Stimulated activated CD4-positive, alpha-beta T cell treated with anti-CD3 and anti-CD28 coated beads, Interleukin-15, amount 100 ng/mL, for 24 hours (primary cell): Measurements from ENCODE around the gene NSMF.
"Not testable (repeated sequence)": the region's sequence is repeated elsewhere in the genome, so short reads cannot be mapped to it uniquely, and the experiment has no call there.

ENCODE experiments used
- DNase-seq: peaks from one replicate; pipeline ENCODE4 v3.0.0-alpha.2; 2020

The NSMF gene

DNA sequence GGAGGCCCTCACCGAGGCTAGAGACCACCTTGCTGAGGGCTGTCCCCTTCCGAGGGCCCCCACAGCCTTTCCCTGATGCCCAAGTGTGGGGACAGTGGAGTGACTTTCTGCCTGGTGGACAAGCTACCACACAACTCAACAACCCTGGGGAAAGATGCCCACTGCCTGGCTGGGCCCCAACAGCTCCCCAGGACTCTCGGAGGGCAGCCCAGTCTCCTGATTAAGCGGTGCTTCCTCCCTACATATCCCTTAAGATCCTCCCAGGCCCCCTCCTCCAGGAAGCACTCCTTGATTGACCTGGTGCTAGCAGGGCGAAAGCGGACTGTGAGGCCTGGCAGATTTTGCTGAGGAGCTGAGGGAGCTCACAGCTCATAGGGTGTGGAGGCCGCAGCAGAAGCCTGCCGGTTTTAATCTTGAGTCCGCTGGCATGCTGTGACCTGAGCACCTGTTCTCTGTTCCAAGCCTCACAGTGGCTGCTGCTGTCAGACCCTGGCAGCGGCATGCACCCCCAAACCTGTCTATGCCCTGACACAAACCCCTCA lies 2.2 kb downstream of the NSMF start:
- DNase-seq, result no peak

DNA sequence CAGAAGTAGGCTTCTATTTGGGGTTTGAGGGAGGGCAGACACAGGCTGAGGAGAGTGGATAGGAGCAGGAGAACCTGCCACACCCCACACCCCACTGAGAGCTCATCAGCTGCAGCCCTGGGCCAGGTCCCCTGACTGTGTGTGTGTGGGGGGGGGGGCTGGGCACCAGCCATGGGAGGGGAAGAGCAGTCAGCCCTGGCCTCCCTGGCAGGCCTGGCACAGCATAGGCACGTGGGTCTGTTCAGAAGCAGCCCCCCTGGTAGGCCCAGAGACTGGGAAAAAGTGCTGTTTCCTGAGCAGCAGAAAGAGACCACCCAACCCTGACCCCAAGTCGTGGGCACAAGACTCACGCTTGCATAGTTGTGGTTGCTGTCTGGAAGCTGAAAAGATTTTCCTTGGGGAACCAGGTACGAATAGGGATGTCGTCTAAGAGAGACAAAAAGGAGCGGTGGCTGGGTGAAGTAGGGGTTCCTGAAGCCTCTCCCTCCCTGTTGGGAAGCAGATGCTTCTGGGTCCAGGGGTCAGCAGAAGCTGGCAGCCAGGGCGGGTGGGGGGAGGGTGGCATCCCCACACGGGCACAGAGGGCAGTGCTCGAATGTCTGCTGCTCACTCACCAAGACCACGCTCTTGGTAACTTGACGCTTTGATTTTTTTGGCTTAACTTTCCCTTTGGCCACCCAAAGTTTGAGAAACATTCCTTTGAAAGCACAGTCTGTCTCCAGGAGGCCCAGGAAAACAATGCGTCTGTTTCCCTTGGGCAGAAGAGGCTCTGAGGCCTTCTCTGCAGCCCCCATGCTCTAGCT lies 2.9 kb downstream of the NSMF start:
- DNase-seq, result no peak

DNA sequence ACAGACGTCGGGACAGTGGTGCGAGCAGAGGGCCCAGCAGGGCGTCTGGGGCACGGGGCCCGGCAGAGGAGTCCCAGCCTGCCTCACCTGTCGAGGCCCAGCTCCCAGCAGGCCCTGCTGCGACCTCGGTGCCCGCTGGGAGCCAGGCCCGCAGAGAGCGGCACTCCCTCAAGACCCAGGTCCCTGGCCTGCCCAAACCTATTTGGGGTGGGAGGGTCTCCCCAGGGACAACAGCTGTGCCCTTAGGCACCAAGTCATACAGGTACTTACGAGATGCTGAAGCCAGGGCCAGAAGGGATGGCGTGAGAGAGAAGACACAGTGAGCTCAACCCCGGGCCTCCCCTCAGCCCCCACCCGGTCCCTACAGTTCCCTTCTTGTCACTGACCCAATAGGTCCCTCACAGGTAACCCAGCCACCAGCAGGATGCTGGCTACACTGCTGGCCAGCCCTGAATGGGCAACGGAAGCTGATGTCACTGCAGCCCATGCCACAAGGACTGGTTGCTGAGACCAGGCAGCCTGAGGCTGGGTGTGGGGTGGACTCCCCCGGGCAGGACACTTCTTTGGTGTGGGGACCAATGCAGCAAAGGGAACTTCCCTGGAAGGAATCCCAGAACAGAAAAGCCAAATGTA lies 3.7 kb downstream of the NSMF start:
- no peak for DNase-seq

DNA sequence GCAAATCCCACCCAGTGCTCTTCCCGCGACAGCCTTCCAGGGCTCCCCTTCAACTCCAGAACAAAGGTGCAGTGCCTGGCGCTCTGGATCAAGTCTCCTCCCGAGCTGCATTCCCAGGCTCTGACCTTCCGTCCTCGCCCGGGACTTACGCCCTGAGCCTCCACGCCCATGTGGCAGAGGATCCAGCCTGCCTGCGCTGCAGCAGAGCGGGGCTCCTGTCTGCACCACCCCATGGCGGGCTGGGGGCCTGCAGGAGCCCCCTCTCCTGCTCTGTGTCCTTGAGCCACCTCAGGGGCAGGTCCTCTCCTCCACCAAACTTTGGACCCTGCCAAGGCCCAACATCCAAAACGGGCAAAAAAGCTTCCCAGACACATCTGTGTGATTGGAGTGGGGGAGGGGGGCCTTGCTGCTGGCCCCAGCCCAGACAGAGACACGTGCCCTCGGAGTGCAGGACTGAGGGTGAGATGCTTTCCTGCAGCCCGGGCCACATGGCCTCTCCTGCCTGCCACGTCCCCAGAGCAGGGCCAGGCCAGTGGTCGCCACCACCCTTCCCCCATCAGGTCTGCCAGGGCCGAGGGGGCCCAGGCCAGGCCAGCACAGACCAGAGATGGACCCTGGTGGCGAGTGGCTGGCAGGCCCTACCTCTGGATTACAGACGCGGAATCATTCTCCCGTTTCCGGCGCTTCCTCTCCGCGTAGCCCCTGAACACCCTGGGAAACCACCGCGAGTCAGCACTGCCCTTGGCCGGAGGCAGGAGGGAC lies 4.4 kb downstream of the NSMF start:
- no peak for DNase-seq

DNA sequence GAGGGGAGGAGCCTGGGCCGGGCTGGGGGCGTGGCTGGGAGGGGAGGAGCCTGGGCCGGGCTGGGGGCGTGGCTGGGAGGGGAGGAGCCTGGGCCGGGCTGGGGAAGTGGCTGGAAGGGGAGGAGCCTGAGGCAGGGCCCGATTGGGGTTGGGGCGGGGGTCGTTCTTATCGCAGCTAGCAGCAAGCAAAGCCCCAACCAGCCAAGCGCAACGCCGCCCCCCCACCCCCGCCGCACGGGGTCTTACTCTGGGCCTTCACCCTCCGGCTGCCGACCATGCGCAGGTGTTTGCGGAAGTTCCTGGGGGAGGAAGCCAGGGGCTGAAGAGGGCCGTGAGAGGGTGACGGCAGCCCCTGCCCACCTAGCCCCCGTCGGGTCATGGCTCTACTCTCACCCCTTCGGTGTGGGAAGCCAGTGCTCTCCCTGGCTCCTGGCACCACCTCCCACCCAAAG lies 5.0 kb downstream of the NSMF start:
- peak; percentile 51 for DNase-seq

DNA sequence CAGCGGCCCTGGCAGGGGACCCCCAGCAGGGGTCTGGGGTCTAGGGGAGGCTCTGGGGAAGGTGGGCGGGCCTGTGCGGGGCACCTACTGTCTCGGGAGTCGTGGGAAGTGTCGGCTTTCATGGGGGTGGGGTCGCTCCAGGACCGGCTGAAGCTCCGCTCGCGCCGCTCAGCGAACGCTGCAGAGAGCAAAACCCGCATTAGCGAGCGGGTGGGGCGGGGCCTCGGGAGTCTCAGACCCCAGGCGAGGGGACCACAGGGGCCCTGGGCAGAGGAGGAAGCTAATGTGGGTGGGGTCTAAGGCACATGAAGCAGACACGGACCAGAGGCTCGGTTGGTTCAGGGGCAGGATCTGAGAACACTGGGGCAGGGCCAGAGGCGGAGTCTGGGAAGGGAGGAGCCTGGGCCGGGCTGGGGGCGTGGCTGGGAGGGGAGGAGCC lies 5.5 kb downstream of the NSMF start:
- DNase-seq, result peak; percentile 68

DNA sequence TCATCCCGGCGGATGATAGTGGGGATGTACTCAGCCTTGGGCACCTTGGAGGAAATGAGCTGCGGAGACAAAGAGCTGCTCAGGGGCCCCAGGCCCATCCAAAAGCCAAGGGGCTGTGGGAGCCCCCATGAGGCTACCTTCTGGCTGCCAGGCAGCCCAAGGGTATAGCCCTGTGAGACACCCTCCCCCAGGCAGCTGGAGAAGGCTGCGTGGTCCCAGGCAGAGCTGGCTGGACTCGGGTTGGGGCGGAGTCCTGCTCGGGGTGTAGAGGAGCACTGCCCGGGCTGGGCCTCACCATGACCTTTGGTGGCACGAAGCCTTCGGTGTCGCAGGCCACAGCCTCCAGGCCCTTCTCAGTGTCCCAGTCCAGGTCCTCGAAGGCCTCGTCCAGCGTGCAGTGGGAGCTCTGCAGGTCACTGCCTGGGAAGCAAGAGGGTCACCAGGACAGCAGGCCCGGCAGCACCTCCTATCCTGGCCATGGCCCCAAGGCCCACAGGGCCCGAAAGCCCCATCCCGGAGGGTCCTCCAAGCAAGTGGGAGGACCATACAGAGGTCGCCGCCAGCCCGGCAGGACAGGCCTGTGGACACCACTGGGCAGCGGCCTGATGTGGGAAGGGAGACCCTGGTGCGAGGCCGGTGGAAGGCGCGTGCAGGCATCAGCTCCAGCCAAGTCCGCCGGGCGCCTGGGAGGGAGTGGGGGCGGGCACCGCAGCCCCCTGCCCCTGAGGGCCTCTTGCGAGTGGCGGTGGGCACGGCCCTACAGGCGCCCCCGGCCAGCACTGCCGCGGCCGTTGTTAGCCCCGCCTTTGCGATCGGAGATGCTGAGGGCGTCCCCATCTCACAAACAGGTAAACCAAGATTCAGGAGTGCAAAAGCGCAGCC lies 6.1 kb downstream of the NSMF start:
- DNase-seq, result no peak

DNA sequence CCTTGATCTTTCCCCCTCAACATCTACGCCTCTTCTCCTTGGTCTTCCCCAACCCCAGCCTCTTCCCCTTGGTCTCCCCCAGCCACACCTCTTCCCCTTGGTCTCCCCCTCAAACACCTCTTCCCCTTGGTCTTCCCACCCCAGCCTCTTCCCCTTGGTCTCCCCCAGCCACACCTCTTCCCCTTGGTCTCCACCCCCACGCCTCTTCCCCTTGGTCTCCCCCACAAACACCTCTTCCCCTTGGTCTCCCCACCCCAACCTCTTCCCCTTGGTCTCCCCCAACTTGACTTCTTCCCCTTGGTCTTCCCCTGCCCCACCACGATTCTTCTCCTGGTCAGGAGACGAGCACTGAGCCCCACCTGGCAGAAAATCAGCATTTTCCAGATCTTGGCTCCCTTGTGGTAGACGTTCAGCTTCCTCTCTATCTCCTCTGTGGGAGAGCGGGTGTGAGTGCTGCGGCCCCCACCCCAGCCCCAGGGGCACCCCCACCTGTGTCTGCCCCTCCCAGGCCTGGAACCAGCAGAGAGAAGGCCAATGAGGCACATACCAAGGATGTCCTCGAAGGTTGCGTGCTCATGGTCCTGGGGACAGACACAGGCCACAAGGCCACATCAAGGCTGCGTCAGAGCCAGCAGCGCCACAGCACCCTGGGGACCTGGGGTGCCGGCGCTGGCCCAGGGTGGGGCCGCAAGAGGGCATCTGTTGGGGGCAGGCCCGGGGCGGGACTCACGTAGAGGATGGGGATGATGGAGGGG lies 7.0 kb downstream of the NSMF start:
- no peak for DNase-seq

DNA sequence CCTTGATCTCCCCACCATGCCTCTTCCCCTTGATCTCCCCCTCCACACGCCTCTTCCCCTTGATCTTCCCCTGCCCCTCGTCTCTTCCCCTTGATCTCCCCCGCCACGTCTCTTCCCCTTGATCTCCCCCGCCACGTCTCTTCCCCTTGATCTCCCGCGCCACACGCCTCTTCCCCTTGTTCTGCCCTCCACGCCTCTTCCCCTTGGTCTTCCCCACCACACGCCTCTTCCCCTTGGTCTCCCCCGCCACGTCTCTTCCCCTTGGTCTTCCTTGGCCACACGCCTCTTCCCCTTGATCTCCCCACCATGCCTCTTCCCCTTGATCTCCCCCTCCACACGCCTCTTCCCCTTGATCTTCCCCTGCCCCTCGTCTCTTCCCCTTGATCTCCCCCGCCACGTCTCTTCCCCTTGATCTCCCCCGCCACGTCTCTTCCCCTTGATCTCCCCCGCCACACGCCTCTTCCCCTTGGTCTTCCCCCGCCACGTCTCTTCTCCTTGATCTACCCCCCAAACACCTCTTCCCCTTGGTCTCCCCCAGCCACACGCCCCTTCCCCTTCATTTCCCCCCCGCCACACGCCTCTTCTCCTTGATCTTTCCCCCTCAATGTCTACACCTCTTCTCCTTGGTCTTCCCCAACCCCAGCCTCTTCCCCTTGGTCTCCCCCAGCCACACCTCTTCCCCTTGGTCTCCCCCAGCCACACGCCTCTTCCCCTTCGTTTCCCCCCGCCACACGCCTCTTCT lies 7.7 kb downstream of the NSMF start:
- DNase-seq, result not testable (repeated sequence)

DNA sequence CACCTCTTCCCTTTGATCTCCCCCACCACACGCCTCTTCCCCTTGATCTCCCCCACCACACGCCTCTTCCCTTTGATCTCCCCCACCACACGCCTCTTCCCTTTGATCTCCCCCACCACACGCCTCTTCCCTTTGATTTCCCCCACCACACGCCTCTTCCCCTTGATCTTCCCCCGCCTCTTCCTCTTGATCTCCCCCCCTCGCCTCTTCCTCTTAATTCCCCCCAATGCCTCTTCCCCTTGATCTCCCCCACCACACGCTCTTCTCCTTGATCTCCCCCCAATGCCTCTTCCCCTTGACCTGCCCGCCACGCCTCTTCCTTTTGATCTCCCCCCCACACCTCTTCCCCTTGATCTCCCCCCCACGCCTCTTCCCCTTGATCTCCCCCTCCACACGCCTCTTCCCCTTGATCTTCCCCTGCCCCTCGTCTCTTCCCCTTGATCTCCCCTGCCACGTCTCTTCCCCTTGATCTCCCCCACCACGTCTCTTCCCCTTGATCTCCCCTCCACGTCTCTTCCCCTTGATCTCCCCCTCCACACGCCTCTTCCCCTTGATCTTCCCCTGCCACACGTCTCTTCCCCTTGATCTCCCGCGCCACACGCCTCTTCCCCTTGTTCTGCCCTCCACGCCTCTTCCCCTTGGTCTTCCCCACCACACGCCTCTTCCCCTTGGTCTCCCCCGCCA lies 8.5 kb downstream of the NSMF start:
- DNase-seq, result not testable (repeated sequence)

DNA sequence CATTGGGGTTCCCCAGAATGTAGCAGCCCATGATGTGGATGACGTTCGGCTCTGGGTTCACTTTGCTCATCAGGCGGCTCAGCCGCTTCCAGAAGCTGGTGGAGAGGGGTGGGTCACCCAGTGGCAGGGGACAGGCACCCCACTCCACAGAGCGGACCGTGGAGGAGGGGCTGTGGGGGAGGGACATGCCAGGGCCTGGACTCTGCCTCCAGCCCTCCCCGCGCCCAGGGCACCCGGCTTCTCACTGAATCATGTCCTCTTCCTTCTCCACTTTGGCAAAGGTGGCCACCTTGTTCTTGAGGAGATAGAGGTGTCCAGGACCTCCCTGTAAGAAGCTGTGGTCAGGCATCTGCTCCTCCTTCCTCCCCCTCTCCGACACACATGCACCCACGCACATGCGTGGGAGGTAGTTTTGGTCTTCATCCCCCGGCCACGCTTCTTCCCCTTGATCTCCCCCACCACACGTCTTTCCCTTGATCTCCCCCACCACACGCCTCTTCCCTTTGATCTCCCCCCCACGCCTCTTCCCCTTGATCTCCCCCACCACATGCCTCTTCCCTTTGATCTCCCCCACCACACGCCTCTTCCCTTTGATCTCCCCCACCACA lies 9.1 kb downstream of the NSMF start:
- DNase-seq, result no peak

DNA sequence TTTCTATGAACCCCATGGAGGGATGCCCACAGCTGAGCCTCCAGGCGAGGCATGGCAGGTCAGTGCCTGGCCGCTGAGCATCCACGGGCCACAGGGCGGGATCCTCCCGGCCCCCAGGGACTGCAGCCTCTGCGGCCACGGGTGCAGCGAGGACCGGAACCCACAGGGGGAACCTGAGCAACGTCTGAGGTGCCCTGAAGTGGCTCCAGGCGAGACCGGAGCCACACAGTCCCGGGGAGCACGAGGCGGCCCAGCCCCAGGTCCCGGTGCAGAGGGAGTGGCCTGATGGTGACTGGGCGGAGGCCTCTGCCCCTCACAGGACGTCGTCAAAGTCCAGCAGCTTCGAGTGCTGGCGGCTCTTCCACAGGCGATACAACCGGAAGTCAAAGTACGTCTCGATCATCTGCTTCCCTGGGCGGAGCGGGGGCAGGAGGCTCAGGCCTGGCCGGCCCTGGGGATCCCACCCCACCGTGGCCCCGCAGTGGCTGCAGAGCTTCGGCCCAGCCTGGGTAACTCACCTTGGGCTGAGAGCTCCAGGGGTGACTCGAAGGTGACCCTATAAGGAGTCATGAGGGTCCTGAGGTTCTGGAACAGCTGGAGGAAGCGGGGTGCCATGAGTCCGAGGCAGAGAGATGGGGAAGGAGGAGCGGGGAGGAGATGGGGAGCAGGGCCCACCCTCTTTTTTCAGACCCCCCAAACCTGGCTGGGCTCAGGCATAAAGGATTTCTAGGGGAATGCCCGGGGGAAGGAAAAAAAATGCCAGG lies 9.9 kb downstream of the NSMF start:
- DNase-seq, result no peak

DNA sequence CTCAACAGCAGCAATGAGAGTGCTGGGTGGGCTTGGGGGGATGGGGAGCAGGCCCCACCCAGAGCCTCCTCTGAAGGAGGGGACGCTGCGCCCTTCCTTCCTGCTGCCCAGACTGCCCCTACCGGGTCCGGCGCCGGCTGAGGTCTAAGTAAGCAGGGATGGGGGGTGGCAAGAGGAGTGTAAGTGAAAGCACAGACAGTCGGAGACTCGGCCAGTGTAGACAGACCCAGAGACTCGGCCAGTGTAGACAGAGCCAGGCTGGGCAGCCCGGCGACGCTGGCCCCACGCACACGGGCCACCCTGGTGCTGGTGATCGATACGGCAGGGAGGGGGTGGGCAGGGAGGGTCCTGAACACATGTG lies 10.6 kb downstream of the NSMF start:
- DNase-seq, result no peak

DNA sequence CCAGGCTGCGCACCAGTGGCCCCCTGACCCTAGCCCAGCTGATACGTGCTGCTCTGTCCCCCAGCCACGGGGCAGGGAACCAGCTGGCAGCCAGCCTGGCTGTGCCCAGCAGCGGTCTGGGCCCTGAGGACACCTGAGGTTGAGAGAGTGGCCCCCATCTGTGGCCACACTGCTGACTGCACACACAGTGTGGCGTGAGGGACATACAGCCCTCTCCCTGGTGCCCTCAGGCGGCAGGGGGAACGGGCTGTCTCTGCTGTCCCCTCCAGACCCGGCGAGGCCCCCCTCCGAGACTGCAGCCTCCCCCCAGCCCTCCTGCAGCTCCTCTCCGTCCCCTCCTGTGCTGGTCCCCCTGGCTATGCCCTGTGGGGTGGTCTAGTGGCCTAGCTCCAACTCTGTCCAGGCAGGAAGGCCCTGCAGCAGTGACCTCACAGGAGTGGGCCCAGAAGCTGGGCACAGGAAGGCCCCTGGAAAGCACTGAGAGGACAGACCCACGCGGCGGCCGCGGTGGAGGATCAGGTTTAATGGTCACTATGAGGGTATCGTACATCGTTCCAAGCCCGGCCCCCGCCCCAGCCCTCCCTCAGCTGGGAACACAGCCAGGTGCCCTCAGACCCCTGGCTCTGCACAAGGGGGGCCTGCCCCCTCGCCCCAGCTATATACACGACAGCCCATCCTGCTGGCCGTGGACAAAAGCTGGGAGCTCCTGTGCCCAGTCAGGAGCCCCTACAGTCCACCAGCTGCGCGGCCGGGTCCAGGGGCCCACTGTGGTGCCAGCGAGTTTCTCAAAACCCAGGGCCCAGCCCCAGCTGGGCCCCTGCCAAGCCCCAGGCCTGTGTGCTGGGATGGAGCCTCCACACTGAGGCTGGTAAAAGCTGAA lies 11.2 kb downstream of the NSMF start:
- DNase-seq, result no peak

DNA sequence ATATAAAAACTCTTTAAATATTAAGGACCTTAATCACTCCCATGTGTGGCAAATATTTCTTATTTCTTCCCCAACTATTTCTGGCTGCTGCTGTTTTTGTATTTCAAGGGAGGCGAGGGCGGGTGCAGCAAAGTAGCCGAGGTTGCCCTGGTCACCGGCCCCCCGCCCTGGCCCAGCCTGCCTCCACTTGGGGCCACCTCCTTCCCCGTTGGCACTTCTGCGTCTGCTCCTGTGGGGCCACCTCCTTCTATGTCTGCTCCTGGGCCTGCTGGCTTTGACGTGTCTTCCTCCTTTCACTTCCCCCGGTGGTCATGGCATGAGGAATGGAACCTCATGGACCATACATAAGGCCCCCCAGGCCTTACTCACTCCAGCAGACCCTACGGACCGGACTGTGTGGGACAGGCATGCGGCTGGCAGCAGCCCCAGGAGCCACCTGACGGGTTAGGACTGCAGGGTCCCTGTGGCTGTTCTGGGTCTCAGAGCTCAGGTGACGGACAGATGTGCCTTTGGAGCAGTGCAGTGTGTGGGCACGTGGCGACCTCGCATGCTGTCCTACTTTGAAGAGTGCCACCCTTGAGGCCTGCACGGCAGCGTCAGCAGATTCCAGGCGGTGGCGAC lies 12.2 kb downstream of the NSMF start:
- no peak for DNase-seq

DNA sequence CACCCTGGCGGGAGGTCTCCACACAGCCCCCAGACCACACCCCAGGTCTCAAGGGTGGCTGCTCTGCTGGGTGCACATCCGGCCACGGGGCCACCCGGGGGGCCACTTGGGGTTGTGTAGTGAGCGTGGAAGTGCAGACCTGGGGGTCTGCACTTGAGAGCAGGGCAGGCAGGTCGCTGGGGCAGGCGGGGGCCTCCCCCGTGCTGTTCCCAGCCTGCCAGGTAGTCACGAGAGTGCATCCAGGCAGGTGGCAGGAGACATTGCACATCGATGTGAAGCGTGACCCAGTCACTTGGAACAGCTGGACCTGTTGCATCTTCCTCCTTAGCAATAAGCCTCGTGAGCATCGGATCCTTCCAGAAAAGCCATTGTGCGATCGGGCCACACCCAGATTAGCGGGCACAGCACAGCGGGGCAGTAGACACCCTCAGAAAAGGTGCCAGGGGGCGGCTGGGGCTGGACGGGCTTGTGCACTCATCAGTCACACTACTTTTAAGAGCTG lies 13.2 kb downstream of the NSMF start:
- DNase-seq, result no peak

DNA sequence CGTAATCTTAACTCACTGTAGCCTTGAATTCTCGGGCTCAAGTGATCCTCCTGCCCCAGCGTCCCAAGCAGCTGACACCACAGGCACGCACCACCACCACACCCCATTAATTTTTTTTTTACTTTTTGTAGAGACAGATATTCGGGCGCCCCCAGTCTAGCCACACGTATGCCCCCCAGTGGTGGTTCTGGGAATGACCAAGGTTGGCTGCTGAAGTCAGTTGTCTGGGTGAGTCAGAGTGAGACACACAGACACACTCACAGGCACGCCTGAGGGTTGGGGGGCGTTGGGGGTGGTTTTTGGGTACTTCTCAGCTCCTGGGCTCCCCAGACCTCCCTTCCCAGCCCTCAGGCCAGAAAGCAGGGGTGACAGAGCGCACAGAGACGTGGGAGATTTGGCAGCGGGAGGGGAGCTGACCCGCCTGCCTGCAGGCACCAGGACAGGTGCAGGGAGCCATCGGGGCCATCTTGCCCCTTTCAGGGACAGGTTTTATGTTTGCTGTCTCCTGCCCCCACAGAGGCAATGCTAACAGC lies 13.8 kb downstream of the NSMF start:
- DNase-seq, result peak; percentile 91
